ENCODE results near the gene IRF9.

GRCh38 chr14:24136684-24137528, 24.2 kb upstream of the IRF9 start:
- no peak for TF ChIP-seq CTCF (IDR thresholded peaks at IDR 0.05)
- TF ChIP-seq ETV6 (CRISPR knock-in tag; IDR thresholded peaks at IDR 0.05), result no peak
- TF ChIP-seq USF1 (CRISPR knock-in tag; IDR thresholded peaks at IDR 0.05), result no peak
- no peak for TF ChIP-seq TCF7 (CRISPR knock-in tag; IDR thresholded peaks at IDR 0.05; ENCODE audit: low read depth)
- TF ChIP-seq ZNF281 (CRISPR knock-in tag; IDR thresholded peaks at IDR 0.05), result no peak
- no peak for TF ChIP-seq AR (CRISPR knock-in tag; IDR thresholded peaks at IDR 0.05)
- TF ChIP-seq HMGXB4 (CRISPR knock-in tag; IDR thresholded peaks at IDR 0.05), result no peak
- no peak for TF ChIP-seq ZNF138 (CRISPR knock-in tag; conservative IDR thresholded peaks at IDR 0.05)
- TF ChIP-seq E2F5 (CRISPR knock-in tag; IDR thresholded peaks at IDR 0.05), result no peak
- no peak for TF ChIP-seq ATF6 (CRISPR knock-in tag; IDR thresholded peaks at IDR 0.05)
- TF ChIP-seq GABPB1 (CRISPR knock-in tag; IDR thresholded peaks at IDR 0.05), result no peak; the same call in 1 of the 2 replicates
- no peak for TF ChIP-seq USF2 (CRISPR knock-in tag; IDR thresholded peaks at IDR 0.05)
- TF ChIP-seq FOXP1 (CRISPR knock-in tag; IDR thresholded peaks at IDR 0.05; ENCODE audit: borderline replicate concordance), result no peak
- no peak for TF ChIP-seq JUN (CRISPR knock-in tag; IDR thresholded peaks at IDR 0.05)

Data from WTC11 (cell line).